Suprapubic skin (tissue), 4 donors: ENCODE data around the gene SCN1B.

Source experiments
- EP300 ChIP-seq: sonication (generic); formaldehyde crosslinking; IDR thresholded peaks from one replicate; pipeline ENCODE4 v1.6.1; 2017; ENCODE audit warnings: antibody characterized with exemption
- POLR2AphosphoS5 ChIP-seq, 3 donors: sonication (generic); formaldehyde crosslinking; IDR thresholded peaks; one replicate each; pipeline ENCODE4 v1.6.1; 2017; ENCODE audit warnings: antibody characterized with exemption in 3 of 3
- TF ChIP-seq, protein P1 (sequence below), 2 donors: fragments of 200-600 bp in 1 of 2; fragments of 450-650 bp in 1 of 2; sonication (generic) in 1 of 2; IDR thresholded peaks; one replicate each; pipeline ENCODE4 v1.5.1; 2016 to 2019; ENCODE audit warnings: antibody characterized with exemption in 2 of 2, mild to moderate bottlenecking in 1 of 2, moderate library complexity in 1 of 2

DNA sequence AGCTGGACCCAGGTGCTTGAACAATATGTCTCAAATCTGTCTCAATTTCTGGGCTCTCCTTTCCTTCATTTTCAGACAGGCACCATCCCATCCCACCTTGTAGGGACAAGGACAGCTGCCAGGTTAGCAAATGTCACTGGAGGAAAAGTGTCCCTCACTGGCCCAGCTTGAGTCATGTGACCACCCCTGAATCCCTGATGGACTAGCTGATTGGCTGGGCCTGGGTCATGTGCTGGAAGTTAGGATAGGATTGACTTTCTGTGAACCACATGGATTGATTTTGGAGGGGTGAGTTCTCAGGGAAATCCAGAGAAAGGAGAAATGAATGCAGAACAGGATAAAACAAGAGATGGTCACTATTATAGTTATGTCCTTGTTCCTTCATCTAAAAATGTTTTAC is 57.1 kb downstream of the SCN1B start:
- TF ChIP-seq, protein P1, sequence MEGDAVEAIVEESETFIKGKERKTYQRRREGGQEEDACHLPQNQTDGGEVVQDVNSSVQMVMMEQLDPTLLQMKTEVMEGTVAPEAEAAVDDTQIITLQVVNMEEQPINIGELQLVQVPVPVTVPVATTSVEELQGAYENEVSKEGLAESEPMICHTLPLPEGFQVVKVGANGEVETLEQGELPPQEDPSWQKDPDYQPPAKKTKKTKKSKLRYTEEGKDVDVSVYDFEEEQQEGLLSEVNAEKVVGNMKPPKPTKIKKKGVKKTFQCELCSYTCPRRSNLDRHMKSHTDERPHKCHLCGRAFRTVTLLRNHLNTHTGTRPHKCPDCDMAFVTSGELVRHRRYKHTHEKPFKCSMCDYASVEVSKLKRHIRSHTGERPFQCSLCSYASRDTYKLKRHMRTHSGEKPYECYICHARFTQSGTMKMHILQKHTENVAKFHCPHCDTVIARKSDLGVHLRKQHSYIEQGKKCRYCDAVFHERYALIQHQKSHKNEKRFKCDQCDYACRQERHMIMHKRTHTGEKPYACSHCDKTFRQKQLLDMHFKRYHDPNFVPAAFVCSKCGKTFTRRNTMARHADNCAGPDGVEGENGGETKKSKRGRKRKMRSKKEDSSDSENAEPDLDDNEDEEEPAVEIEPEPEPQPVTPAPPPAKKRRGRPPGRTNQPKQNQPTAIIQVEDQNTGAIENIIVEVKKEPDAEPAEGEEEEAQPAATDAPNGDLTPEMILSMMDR (IDR thresholded peaks at IDR 0.05), result no peak
- TF ChIP-seq POLR2AphosphoS5 (IDR thresholded peaks at IDR 0.05) (no peak), EP300 (no peak)
